HEK293 (cell line): ENCODE measurements around the gene CCDC3.

Experiments used
- CTCF ChIA-PET: fragments of 350-600 bp; formaldehyde crosslinking; extraction: SDS; loops from one replicate; lab custom pipeline; 2021; ENCODE audit warnings: antibody characterized with exemption; lab: Yijun Ruan, JAX
- POLR2A ChIA-PET: fragments of 300-600 bp; formaldehyde crosslinking; extraction: SDS; loops from one replicate; lab custom pipeline; 2020; ENCODE audit warnings: antibody characterized with exemption, inconsistent platforms; lab: Yijun Ruan, JAX
- H3K27ac ChIP-seq: fragments of 200-500 bp; sonication (Bioruptor generic); 2 replicates; pipeline ENCODE4 v1.5.1; 2014; ENCODE audit warnings: low read depth, low read length, control low read depth, inconsistent platforms; ENCODE audit errors: extremely low read depth
- H3K36me3 ChIP-seq, 2 experiments: fragments of 200-500 bp in 1 of 2; sonication (Bioruptor generic) in 1 of 2; 1 replicate in 1 of 2; 2 replicates in 1 of 2; pipeline ENCODE4 v1.5.1; 2014 to 2017; ENCODE audit warnings: inconsistent platforms in 2 of 2, low read length in 2 of 2; ENCODE audit not compliant: control insufficient read depth in 2 of 2, insufficient read depth in 1 of 2
- H3K4me1 ChIP-seq: fragments of 200-500 bp; sonication (Bioruptor generic); 2 replicates; pipeline ENCODE4 v1.5.1; 2014; ENCODE audit warnings: mild to moderate bottlenecking, low read length, inconsistent platforms; ENCODE audit not compliant: control insufficient read depth, insufficient read depth
- H3K4me3 ChIP-seq: 2 replicates; pipeline ENCODE4 v1.5.1; 2011; ENCODE audit warnings: low read depth, mild to moderate bottlenecking, control low read depth, low read length, moderate library complexity
- H3K9me3 ChIP-seq: fragments of 200-500 bp; sonication (Bioruptor generic); 2 replicates; pipeline ENCODE4 v1.5.1; 2014; ENCODE audit warnings: low read depth, low read length, inconsistent platforms; ENCODE audit not compliant: control insufficient read depth, insufficient read depth
- GLI4 ChIP-seq: fragments of 450-650 bp; formaldehyde crosslinking; IDR thresholded peaks from 2 replicates; pipeline ENCODE4 v1.5.1; 2016; ENCODE audit warnings: missing biosample characterization, missing genetic modification characterization
- IKZF3 ChIP-seq: fragments of 450-650 bp; IDR thresholded peaks from 2 replicates; pipeline ENCODE4 v1.5.0; 2018; ENCODE audit warnings: missing biosample characterization, mild to moderate bottlenecking, missing genetic modification characterization, moderate library complexity
- KLF7 ChIP-seq: fragments of 450-650 bp; formaldehyde crosslinking; IDR thresholded peaks from 2 replicates; pipeline ENCODE4 v1.5.1; 2016; ENCODE audit warnings: missing biosample characterization, missing genetic modification characterization, borderline replicate concordance
- SP2 ChIP-seq: fragments of 450-650 bp; formaldehyde crosslinking; IDR thresholded peaks from 2 replicates; pipeline ENCODE4 v1.5.1; 2016; ENCODE audit warnings: missing biosample characterization, missing genetic modification characterization
- ZBTB10 ChIP-seq: fragments of 450-650 bp; formaldehyde crosslinking; IDR thresholded peaks from 2 replicates; pipeline ENCODE4 v1.5.1; 2016; ENCODE audit warnings: missing biosample characterization, missing genetic modification characterization
- ZBTB26 ChIP-seq: fragments of 450-650 bp; formaldehyde crosslinking; optimal IDR thresholded peaks from 2 replicates; pipeline ENCODE3; 2016; ENCODE audit warnings: missing biosample characterization, mild to moderate bottlenecking, missing genetic modification characterization
- ZNF140 ChIP-seq: fragments of 450-650 bp; formaldehyde crosslinking; IDR thresholded peaks from 2 replicates; pipeline ENCODE4 v1.5.1; 2016; ENCODE audit warnings: missing biosample characterization, missing genetic modification characterization
- ZNF169 ChIP-seq: fragments of 450-650 bp; formaldehyde crosslinking; IDR thresholded peaks from 2 replicates; pipeline ENCODE4 v1.5.1; 2016; ENCODE audit warnings: missing biosample characterization, missing genetic modification characterization
- ZNF175 ChIP-seq: fragments of 450-650 bp; formaldehyde crosslinking; IDR thresholded peaks from 2 replicates; pipeline ENCODE4 v1.5.1; 2016; ENCODE audit warnings: missing biosample characterization, missing genetic modification characterization
- ZNF223 ChIP-seq: fragments of 450-650 bp; formaldehyde crosslinking; IDR thresholded peaks from 2 replicates; pipeline ENCODE4 v1.5.1; 2016; ENCODE audit warnings: missing biosample characterization, missing genetic modification characterization
- ZNF274 ChIP-seq, 2 experiments: fragments of 200-500 bp in 1 of 2; fragments of 450-650 bp in 1 of 2; sonication (Bioruptor generic) in 1 of 2; formaldehyde crosslinking in 1 of 2; IDR thresholded peaks; 2 replicates each; pipeline versions ENCODE4 v1.5.1 to v1.6.1; 2014 to 2016; ENCODE audit warnings: borderline replicate concordance in 1 of 2, inconsistent platforms in 1 of 2, low read length in 1 of 2, missing biosample characterization in 1 of 2, missing genetic modification characterization in 1 of 2
- ZNF311 ChIP-seq: fragments of 450-650 bp; formaldehyde crosslinking; IDR thresholded peaks from 2 replicates; pipeline ENCODE4 v1.5.1; 2017; ENCODE audit warnings: missing biosample characterization, missing genetic modification characterization, borderline replicate concordance
- ZNF37A ChIP-seq: fragments of 450-650 bp; IDR thresholded peaks from 2 replicates; pipeline ENCODE4 v1.5.1; 2018; ENCODE audit warnings: missing biosample characterization, missing genetic modification characterization
- ZNF558 ChIP-seq: fragments of 450-650 bp; formaldehyde crosslinking; IDR thresholded peaks from 2 replicates; pipeline ENCODE4 v1.5.1; 2016; ENCODE audit warnings: missing biosample characterization, missing genetic modification characterization
- ZNF561 ChIP-seq: fragments of 450-650 bp; IDR thresholded peaks from 2 replicates; pipeline ENCODE4 v1.5.1; 2018; ENCODE audit warnings: missing biosample characterization, missing genetic modification characterization, borderline replicate concordance
- ZNF610 ChIP-seq: fragments of 450-650 bp; formaldehyde crosslinking; IDR thresholded peaks from 2 replicates; pipeline ENCODE4 v1.5.1; 2016; ENCODE audit warnings: missing biosample characterization, missing genetic modification characterization, borderline replicate concordance
- ZNF624 ChIP-seq: fragments of 450-650 bp; formaldehyde crosslinking; IDR thresholded peaks from 2 replicates; pipeline ENCODE4 v1.5.1; 2017; ENCODE audit warnings: missing biosample characterization, missing genetic modification characterization
- ZNF843 ChIP-seq: fragments of 450-650 bp; formaldehyde crosslinking; IDR thresholded peaks from 2 replicates; pipeline ENCODE4 v1.5.1; 2016; ENCODE audit warnings: missing biosample characterization, missing genetic modification characterization

The CCDC3 gene

GRCh38 chr10:12957081-12957480 lies 44.4 kb downstream of the CCDC3 start:
- Histone ChIP-seq H3K36me3 (no peaks in the 10 kb centered on the region; a peak in 1 of 3 replicates), H3K27ac (no peak overlapping the region), H3K4me3 (no peak overlapping the region), H3K4me1 (no peaks in the 10 kb centered on the region), H3K9me3 (no peaks in the 10 kb centered on the region; the same call in 1 of the 2 replicates)
- TF ChIP-seq ZNF169 (tag by site-specific recombination) = peak; percentile 33; the same call in 1 of the 2 replicates
- TF ChIP-seq KLF7 = no peak
- ChIA-PET CTCF (no interaction called here), POLR2A (no interaction called here)

GRCh38 chr10:12954866-12955265 lies 46.6 kb downstream of the CCDC3 start:
- no peaks in the 10 kb centered on the region; the same call in 1 of the 2 replicates for H3K9me3 ChIP-seq
- TF ChIP-seq ZNF223 (tag by site-specific recombination) = no peak
- TF ChIP-seq ZNF175 (tag by site-specific recombination) = no peak
- TF ChIP-seq ZNF561 (tag by site-specific recombination) = no peak
- TF ChIP-seq, all 188 proteins: peak for 0
- Histone ChIP-seq H3K27ac (no peak overlapping the region), H3K4me1 (no peaks in the 10 kb centered on the region), H3K4me3 (no peak overlapping the region), H3K36me3 (no peaks in the 10 kb centered on the region; a peak in 1 of 3 replicates)
- POLR2A ChIA-PET = no interaction called here
- CTCF ChIA-PET = interaction anchor here (0.6 kb wide), 1 partner anchor 393 kb away, joined by 3 read pairs; no protein-coding TSS in a partner anchor

- Histone ChIP-seq H3K4me3 (no peak overlapping the region), H3K9me3 (no peaks in the 10 kb centered on the region; the same call in 1 of the 2 replicates), H3K36me3 (no peaks in the 10 kb centered on the region), H3K4me1 (no peaks in the 10 kb centered on the region), H3K27ac (no peak overlapping the region)
- ChIA-PET POLR2A (no interaction called here), CTCF (interaction anchor here (0.5 to 0.9 kb wide), 3 partner anchors 89 to 298 kb away, joined by 3 read pairs; no protein-coding TSS in a partner anchor)
- TF ChIP-seq ZNF175 (tag by site-specific recombination) (no peak), ZNF37A (no peak), ZNF624 (tag by site-specific recombination) (no peak), ZNF558 (tag by site-specific recombination) (no peak), ZNF274 (IDR thresholded peaks at IDR 0.05; ENCODE audit: low read length) (no peak), ZNF274 (tag by site-specific recombination; IDR thresholded peaks at IDR 0.05; ENCODE audit: borderline replicate concordance) (no peak), ZNF610 (tag by site-specific recombination) (no peak), SP2 (tag by site-specific recombination) (no peak), ZBTB10 (tag by site-specific recombination) (no peak), ZNF140 (tag by site-specific recombination) (no peak), GLI4 (no peak)
These were observed 50.9 kb downstream of the CCDC3 start for GRCh38 chr10:12950583-12951128.

- H3K27ac ChIP-seq = no peak overlapping the region
- H3K36me3 ChIP-seq = no peaks in the 10 kb centered on the region
- H3K9me3 ChIP-seq = no peaks in the 10 kb centered on the region; the same call in 1 of the 2 replicates
- ChIA-PET POLR2A (no interaction called here), CTCF (interaction anchor here (0.6 to 0.8 kb wide), 4 partner anchors 10 to 62 kb away, joined by 3 to 4 read pairs (median 3); no protein-coding TSS in a partner anchor)
- TF ChIP-seq IKZF3 (tag by site-specific recombination) (no peak), ZBTB26 (tag by site-specific recombination) (no peak), ZNF624 (tag by site-specific recombination) (no peak), ZNF843 (tag by site-specific recombination) (no peak), ZNF311 (tag by site-specific recombination) (no peak)
- H3K4me3 ChIP-seq = no peak overlapping the region
- H3K4me1 ChIP-seq = no peaks in the 10 kb centered on the region
These were observed 52.3 kb downstream of the CCDC3 start for GRCh38 chr10:12949248-12949647.
